ENCODE results near the gene EPS8.

- TF ChIP-seq CTCF (IDR thresholded peaks at IDR 0.05; ENCODE audit: borderline replicate concordance, extremely low read depth, low read length, poor library complexity, severe bottlenecking) (peak; percentile 57), EZH2 (IDR thresholded peaks at IDR 0.05; ENCODE audit: borderline replicate concordance, low read depth, low read length, severe bottlenecking) (no peak)
Measured at GRCh38 chr12:15772405-15773018, 16.7 kb downstream of the EPS8 start.

Data from DND-41 (cell line).